NCI-H2029 treated with DMSO at 0.1 percent for 48 hours (cell line): Measurements from ENCODE around the gene B4GALT5.

Source experiments
- DNase-seq: peaks from one replicate; lab custom pipeline; 2025; lab: John Stamatoyannopoulos, UW

Gene B4GALT5

DNA sequence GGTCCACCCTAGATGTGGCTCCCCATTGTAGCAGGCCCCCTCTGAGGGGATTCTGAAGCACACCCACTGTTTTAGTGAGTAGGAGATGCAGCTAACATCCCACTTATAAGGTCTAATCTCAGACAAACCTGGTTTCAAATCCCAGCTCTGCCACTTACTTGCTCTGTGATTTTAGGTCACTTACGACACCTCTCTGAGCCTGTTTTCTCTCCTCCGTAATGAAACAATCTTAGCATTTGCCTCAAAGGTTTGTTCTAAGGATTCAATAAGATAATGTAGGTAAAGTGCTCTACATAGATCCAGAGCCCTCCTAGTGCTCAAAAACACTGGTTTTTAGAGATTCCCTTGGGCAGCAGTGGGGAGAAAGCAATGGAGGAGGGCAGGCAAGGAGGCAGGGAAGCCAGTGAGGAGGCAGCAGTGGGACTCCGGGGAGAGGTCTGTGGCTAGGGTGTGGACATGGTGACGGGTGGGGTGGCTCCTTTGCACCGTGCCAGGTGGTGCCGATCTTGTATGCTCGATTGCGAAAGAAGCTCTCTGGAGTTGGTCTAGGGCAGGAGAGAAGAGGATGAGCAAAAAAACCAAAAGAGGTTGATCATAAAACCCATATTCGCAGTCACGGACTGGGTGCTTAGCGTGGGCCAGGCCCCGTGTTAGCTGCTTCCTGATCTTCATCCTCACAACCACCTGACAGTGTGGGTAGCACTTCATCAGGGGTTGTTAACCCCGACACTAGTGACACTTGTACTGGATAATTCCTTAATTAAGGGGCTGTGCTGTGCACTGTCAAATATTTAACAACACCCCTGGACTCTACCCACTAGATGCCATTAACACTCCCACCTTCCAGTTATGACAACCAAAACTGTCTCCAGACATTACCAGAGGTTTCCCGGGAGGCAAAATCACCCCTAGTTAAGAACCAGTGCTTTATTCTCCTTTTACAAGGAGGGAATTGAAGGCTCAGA, 129.0 kb downstream of the B4GALT5 start:
- DNase-seq: no peak

DNA sequence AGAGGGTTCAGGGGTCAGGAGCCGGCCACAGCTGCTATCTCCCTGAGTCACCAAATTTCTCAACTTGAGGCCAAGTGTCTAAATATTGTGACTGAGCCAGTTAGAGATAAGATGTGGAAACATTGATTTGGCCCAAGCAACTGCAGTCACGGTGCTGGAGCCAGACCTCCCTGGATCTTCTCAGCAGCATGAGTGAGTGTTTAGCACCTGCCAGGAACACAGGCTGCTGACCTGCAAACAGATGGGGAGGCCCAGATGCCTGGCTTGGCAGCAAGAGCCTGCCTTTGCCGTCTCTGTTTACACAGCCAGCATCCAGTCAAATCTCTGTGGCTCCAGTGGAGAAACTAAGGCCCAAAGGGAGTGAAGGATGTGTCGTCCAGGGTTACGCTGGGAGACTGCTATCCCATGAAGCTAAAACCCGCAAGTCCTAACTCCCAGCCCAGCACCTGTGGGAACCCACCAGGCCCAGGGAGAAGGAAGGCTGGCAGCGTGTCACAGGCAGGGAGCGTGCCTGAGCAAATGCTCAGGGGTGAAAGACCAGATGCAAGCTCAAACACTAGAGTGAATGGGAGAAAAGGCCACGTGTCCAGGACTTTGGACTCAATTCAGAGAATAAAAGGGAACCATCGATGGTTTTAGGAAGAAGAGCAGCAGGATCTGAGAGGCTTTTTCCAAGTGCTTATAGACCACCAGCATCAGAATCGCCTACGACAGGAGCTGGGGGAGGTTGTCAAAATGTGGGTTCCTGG, 129.8 kb downstream of the B4GALT5 start:
- peak; percentile 56 for DNase-seq

DNA sequence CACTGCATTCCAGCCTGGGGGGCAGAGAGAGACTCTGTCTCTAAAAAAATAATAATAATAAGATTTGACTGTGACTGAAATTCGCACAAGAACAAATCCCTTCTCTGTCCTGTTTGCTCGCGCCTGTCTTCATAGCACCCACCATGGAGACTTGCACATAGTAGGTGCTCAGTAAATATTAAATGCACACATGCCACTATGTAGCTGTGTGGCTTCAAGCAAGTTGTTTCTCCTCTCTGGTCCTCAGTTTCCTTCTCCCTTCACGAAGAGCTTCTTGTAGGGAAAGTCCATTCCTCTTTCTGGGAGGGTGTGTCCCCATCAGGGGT, 130.4 kb downstream of the B4GALT5 start:
- no peak for DNase-seq
